K562 (cell line): ENCODE results near the gene TREH. TPM values are rescaled to one million over a fixed set of nuclear protein-coding genes. Genes with fewer than 3 reads are reported as not detected.

ENCODE experiments used
- BRF1 ChIP-seq: IDR thresholded peaks from 3 replicates; pipeline ENCODE4 v1.6.1; 2011; ENCODE audit warnings: borderline replicate concordance, mild to moderate bottlenecking; ENCODE audit not compliant: insufficient read length; ENCODE audit errors: extremely low read depth
- DACH1 ChIP-seq: fragments of 450-650 bp; IDR thresholded peaks from 2 replicates; pipeline ENCODE4 v1.6.1; 2018; ENCODE audit not compliant: partially characterized antibody
- ETV5 ChIP-seq: sonication (generic); formaldehyde crosslinking; IDR thresholded peaks from 2 replicates; pipeline ENCODE4 v1.4.0; 2020; ENCODE audit warnings: low read depth, mild to moderate bottlenecking, missing genetic modification reagents
- EZH2 ChIP-seq: IDR thresholded peaks from 2 replicates; pipeline ENCODE4 v1.6.1; 2012; ENCODE audit warnings: low read depth, mild to moderate bottlenecking, inconsistent platforms, low read length, borderline replicate concordance
- FOXO4 ChIP-seq: fragments of 450-650 bp; formaldehyde crosslinking; IDR thresholded peaks from 2 replicates; pipeline ENCODE4 v1.4.0; 2020; ENCODE audit warnings: mild to moderate bottlenecking, moderate library complexity
- HSF4 ChIP-seq: fragments of 250-450 bp; sonication (Bioruptor Pico); IDR thresholded peaks from 2 replicates; pipeline ENCODE4 v2.1.2; 2022; ENCODE audit warnings: mild to moderate bottlenecking, moderate library complexity, borderline replicate concordance
- PHF21A ChIP-seq: fragments of 450-650 bp; IDR thresholded peaks from 2 replicates; pipeline ENCODE4 v1.6.1; 2017; ENCODE audit warnings: low read depth, borderline replicate concordance
- SMAD1 ChIP-seq: fragments of 150-350 bp; IDR thresholded peaks from 2 replicates; pipeline ENCODE4 v1.6.1; 2014; ENCODE audit warnings: low read length, low read depth; ENCODE audit not compliant: partially characterized antibody
- THAP12 ChIP-seq: fragments of 250-450 bp; sonication (Bioruptor Pico); IDR thresholded peaks from 2 replicates; pipeline ENCODE4 v1.9.0; 2021; ENCODE audit warnings: mild to moderate bottlenecking, inconsistent platforms
- ZBTB2 ChIP-seq: fragments of 450-650 bp; IDR thresholded peaks from 2 replicates; pipeline ENCODE4 v1.6.1; 2016; ENCODE audit warnings: antibody characterized with exemption
- ZBTB33 ChIP-seq: sonication (generic); formaldehyde crosslinking; IDR thresholded peaks from 2 replicates; pipeline ENCODE4 v1.8.1; 2023; ENCODE audit warnings: mild to moderate bottlenecking, missing genetic modification reagents
- ZNF253 ChIP-seq: fragments of 250-450 bp; sonication (Bioruptor Pico); conservative IDR thresholded peaks from 2 replicates; pipeline ENCODE4 v1.6.1; 2021; ENCODE audit warnings: mild to moderate bottlenecking
- ZNF445 ChIP-seq: fragments of 250-450 bp; sonication (Bioruptor Pico); IDR thresholded peaks from 2 replicates; pipeline ENCODE4 v1.4.0; 2020; ENCODE audit warnings: low read depth, mild to moderate bottlenecking, moderate library complexity
- ZNF518B ChIP-seq: fragments of 250-450 bp; sonication (Bioruptor Pico); IDR thresholded peaks from 2 replicates; pipeline ENCODE4 v1.5.0; 2021; ENCODE audit warnings: mild to moderate bottlenecking, moderate library complexity
- ZNF766 ChIP-seq: fragments of 200-800 bp; sonication (Bioruptor generic); conservative IDR thresholded peaks from 2 replicates; pipeline ENCODE4 v1.6.1; 2016; ENCODE audit warnings: missing genetic modification characterization, missing compliant biosample characterization
- polyA plus RNA-seq, 8 experiments: library from polyadenylated mRNA; depleted of rRNA in 4 of 8; stranded (reverse) in 5 of 8; unstranded in 3 of 8; fragments of >200 nt; fragmentation: Nextera tagmentation in 2 of 8; fragmentation: Illumina TruSeq in 1 of 8; extraction: Ambion mirVana in 2 of 8; extraction: Trizol in 1 of 8; gene quantifications; 2 replicates each; pipeline versions ENCODE4 v1.2.1 to v1.2.3, GENCODE V29; 2011 to 2014; ENCODE audit warnings: inconsistent platforms in 1 of 8, missing spikeins in 1 of 8
- total RNA-seq, 7 experiments: library from RNA; depleted of rRNA in 6 of 7; stranded (reverse); fragments of >200 nt in 6 of 7; fragmentation: Illumina TruSeq in 2 of 7; extraction: Trizol in 2 of 7; gene quantifications; 2 replicates each; pipeline versions ENCODE4 v1.2.1 to v1.2.3, GENCODE V29; 2011 to 2021; ENCODE audit warnings: low replicate concordance in 1 of 7

Gene TREH
- total and polyA plus RNA-seq, 9 of the 15 experiments (the other 6 are each of a cell fraction or from before 2014, with no cell fraction given) = 0.09 to 0.20 (median 0.11) TPM; not detected in 6

- TF ChIP-seq ZNF518B (CRISPR knock-in tag) (no peak), ZBTB2 (no peak), FOXO4 (CRISPR knock-in tag) (no peak), ZNF766 (no peak), PHF21A (no peak), ZBTB33 (CRISPR knock-in tag) (no peak), ZNF445 (CRISPR knock-in tag) (no peak), DACH1 (no peak), EZH2 (no peak), ETV5 (CRISPR knock-in tag) (no peak), ZNF253 (no peak), THAP12 (CRISPR knock-in tag) (no peak), HSF4 (CRISPR knock-in tag) (no peak), SMAD1 (no peak), BRF1 (no peak)
These were observed 44.8 kb downstream of the TREH start (continued) for GRCh38 chr11:118634431-118635236.
